ENCODE results near the gene RHBDL1.

- TF ChIP-seq, protein P1, sequence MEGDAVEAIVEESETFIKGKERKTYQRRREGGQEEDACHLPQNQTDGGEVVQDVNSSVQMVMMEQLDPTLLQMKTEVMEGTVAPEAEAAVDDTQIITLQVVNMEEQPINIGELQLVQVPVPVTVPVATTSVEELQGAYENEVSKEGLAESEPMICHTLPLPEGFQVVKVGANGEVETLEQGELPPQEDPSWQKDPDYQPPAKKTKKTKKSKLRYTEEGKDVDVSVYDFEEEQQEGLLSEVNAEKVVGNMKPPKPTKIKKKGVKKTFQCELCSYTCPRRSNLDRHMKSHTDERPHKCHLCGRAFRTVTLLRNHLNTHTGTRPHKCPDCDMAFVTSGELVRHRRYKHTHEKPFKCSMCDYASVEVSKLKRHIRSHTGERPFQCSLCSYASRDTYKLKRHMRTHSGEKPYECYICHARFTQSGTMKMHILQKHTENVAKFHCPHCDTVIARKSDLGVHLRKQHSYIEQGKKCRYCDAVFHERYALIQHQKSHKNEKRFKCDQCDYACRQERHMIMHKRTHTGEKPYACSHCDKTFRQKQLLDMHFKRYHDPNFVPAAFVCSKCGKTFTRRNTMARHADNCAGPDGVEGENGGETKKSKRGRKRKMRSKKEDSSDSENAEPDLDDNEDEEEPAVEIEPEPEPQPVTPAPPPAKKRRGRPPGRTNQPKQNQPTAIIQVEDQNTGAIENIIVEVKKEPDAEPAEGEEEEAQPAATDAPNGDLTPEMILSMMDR (IDR thresholded peaks at IDR 0.05; ENCODE audit: low read depth, low read length, missing input control): no peak
- TF ChIP-seq NR2F2 (IDR thresholded peaks at IDR 0.05): no peak
- TF ChIP-seq, protein P2, sequence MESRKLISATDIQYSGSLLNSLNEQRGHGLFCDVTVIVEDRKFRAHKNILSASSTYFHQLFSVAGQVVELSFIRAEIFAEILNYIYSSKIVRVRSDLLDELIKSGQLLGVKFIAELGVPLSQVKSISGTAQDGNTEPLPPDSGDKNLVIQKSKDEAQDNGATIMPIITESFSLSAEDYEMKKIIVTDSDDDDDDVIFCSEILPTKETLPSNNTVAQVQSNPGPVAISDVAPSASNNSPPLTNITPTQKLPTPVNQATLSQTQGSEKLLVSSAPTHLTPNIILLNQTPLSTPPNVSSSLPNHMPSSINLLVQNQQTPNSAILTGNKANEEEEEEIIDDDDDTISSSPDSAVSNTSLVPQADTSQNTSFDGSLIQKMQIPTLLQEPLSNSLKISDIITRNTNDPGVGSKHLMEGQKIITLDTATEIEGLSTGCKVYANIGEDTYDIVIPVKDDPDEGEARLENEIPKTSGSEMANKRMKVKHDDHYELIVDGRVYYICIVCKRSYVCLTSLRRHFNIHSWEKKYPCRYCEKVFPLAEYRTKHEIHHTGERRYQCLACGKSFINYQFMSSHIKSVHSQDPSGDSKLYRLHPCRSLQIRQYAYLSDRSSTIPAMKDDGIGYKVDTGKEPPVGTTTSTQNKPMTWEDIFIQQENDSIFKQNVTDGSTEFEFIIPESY (IDR thresholded peaks at IDR 0.05): no peak
- TF ChIP-seq REST (IDR thresholded peaks at IDR 0.05): no peak
- TF ChIP-seq SP1 (IDR thresholded peaks at IDR 0.05): no peak
- no peak for TF ChIP-seq RAD21 (IDR thresholded peaks at IDR 0.05)
- TF ChIP-seq, protein P3, sequence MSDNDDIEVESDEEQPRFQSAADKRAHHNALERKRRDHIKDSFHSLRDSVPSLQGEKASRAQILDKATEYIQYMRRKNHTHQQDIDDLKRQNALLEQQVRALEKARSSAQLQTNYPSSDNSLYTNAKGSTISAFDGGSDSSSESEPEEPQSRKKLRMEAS (IDR thresholded peaks at IDR 0.05): no peak
- no peak for TF ChIP-seq TAF1 (conservative IDR thresholded peaks at IDR 0.05)
- no peak for TF ChIP-seq HNF4G (IDR thresholded peaks at IDR 0.05)
These were observed 42.8 kb upstream of the RHBDL1 start for GRCh38 chr16:632486-633335.

All from liver (tissue), 3 donors.